CD4-positive, alpha-beta T cell treated with Interferon alpha-2 for 1 hour (primary cell): ENCODE data around the gene CAPN14.
A peak's percentile ranks its signal among the peaks of the same experiment; 100 is the strongest.

ENCODE experiments used
- DNase-seq, 2 donors: peaks; one replicate each; pipeline ENCODE4 v3.0.0-alpha.2; 2020 to 2022

The CAPN14 gene

GRCh38 chr2:31223026-31223425 is 5.7 kb upstream of the CAPN14 start:
- no peak for DNase-seq

GRCh38 chr2:31222071-31222470 is 4.8 kb upstream of the CAPN14 start:
- no peak for DNase-seq

- DNase-seq, result no peak
Measured at GRCh38 chr2:31221544-31221943, 4.2 kb upstream of the CAPN14 start.

GRCh38 chr2:31219131-31219969 is 2.0 kb upstream of the CAPN14 start:
- DNase-seq, result peak in 1 of 2 donors; percentile 47

GRCh38 chr2:31216734-31217133 is 581 bp downstream of the CAPN14 start:
- DNase-seq, result no peak

- DNase-seq, result no peak
Measured at GRCh38 chr2:31214444-31214915, 2.8 kb downstream of the CAPN14 start.

GRCh38 chr2:31213601-31214443 is 3.5 kb downstream of the CAPN14 start:
- no peak for DNase-seq

GRCh38 chr2:31212659-31213600 is 4.4 kb downstream of the CAPN14 start:
- DNase-seq, result no peak

GRCh38 chr2:31208240-31208639 is 9.1 kb downstream of the CAPN14 start:
- no peak for DNase-seq

GRCh38 chr2:31207790-31208189 is 9.5 kb downstream of the CAPN14 start:
- no peak for DNase-seq

- no peak for DNase-seq
Measured at GRCh38 chr2:31205613-31206012, 11.7 kb downstream of the CAPN14 start.

GRCh38 chr2:31205186-31205585 is 12.1 kb downstream of the CAPN14 start:
- DNase-seq, result no peak

GRCh38 chr2:31204783-31205182 is 12.5 kb downstream of the CAPN14 start:
- DNase-seq, result no peak

GRCh38 chr2:31203916-31204315 is 13.4 kb downstream of the CAPN14 start:
- no peak for DNase-seq

- no peak for DNase-seq
Measured at GRCh38 chr2:31202833-31203232, 14.5 kb downstream of the CAPN14 start.

GRCh38 chr2:31202041-31202440 is 15.3 kb downstream of the CAPN14 start:
- DNase-seq, result no peak

GRCh38 chr2:31200972-31201371 is 16.3 kb downstream of the CAPN14 start:
- no peak for DNase-seq

- no peak for DNase-seq
Measured at GRCh38 chr2:31199206-31199605, 18.1 kb downstream of the CAPN14 start.

GRCh38 chr2:31197669-31198068 is 19.6 kb downstream of the CAPN14 start:
- DNase-seq, result no peak

GRCh38 chr2:31197166-31197565 is 20.1 kb downstream of the CAPN14 start:
- no peak for DNase-seq

- no peak for DNase-seq
Measured at GRCh38 chr2:31196622-31197021, 20.7 kb downstream of the CAPN14 start.

- DNase-seq, result no peak
Measured at GRCh38 chr2:31193806-31194205, 23.5 kb downstream of the CAPN14 start.
